NCI-H774 (cell line): ENCODE results near the gene ZFPM1.
"Not testable (repeated sequence)": the region's sequence is repeated elsewhere in the genome, so short reads cannot be mapped to it uniquely, and the experiment has no call there.

Experiments
- DNase-seq: peaks from one replicate; lab custom pipeline; 2025; lab: John Stamatoyannopoulos, UW

ZFPM1 gene

GRCh38 chr16:88453217-88453531, at the start of gene ZFPM1:
TSS of gene ZFPM1 (plus strand) at chr16:88453280. CDS start at chr16:88453639, 359 bp downstream.
- no peak for DNase-seq

- DNase-seq, result no peak
Observed at GRCh38 chr16:88403794-88404581, 49.1 kb upstream of the ZFPM1 start.

GRCh38 chr16:88404769-88405168, 48.3 kb upstream of the ZFPM1 start:
- no peak for DNase-seq

GRCh38 chr16:88405216-88406060, 47.6 kb upstream of the ZFPM1 start:
- no peak for DNase-seq

GRCh38 chr16:88406096-88407041, 46.7 kb upstream of the ZFPM1 start:
- no peak for DNase-seq

GRCh38 chr16:88407042-88407420, 46.0 kb upstream of the ZFPM1 start:
- no peak for DNase-seq

GRCh38 chr16:88407807-88408206, 45.3 kb upstream of the ZFPM1 start:
- no peak for DNase-seq

GRCh38 chr16:88408561-88409142, 44.4 kb upstream of the ZFPM1 start:
- no peak for DNase-seq

GRCh38 chr16:88409296-88410065, 43.6 kb upstream of the ZFPM1 start:
- DNase-seq, result no peak

GRCh38 chr16:88410297-88410968, 42.6 kb upstream of the ZFPM1 start:
- not testable (repeated sequence) for DNase-seq

GRCh38 chr16:88411951-88412576, 41.0 kb upstream of the ZFPM1 start:
- no peak for DNase-seq

GRCh38 chr16:88412766-88413165, 40.3 kb upstream of the ZFPM1 start:
- no peak for DNase-seq

- DNase-seq, result no peak
Observed at GRCh38 chr16:88413231-88413630, 39.8 kb upstream of the ZFPM1 start.

- DNase-seq, result no peak
Observed at GRCh38 chr16:88413631-88414030, 39.4 kb upstream of the ZFPM1 start.

GRCh38 chr16:88414521-88415380, 38.3 kb upstream of the ZFPM1 start:
- no peak for DNase-seq

- DNase-seq, result no peak
Observed at GRCh38 chr16:88415381-88415705, 37.7 kb upstream of the ZFPM1 start.

GRCh38 chr16:88415713-88416323, 37.3 kb upstream of the ZFPM1 start:
- DNase-seq, result no peak

- DNase-seq, result no peak
Observed at GRCh38 chr16:88416686-88417085, 36.4 kb upstream of the ZFPM1 start.
